Bone marrow (tissue), 2 donors: Measurements from ENCODE around the gene B3GALNT2.
A peak's percentile ranks its signal among the peaks of the same experiment; 100 is the strongest.

Source experiments
- DNase-seq, 2 donors: peaks; one replicate each; lab custom pipeline; 2025; lab: John Stamatoyannopoulos, UW

B3GALNT2 gene

GRCh38 chr1:235454021-235454420 is 50.2 kb downstream of the B3GALNT2 start:
- DNase-seq: no peak

GRCh38 chr1:235450886-235451483 is 53.3 kb downstream of the B3GALNT2 start:
- no peak for DNase-seq

DNA sequence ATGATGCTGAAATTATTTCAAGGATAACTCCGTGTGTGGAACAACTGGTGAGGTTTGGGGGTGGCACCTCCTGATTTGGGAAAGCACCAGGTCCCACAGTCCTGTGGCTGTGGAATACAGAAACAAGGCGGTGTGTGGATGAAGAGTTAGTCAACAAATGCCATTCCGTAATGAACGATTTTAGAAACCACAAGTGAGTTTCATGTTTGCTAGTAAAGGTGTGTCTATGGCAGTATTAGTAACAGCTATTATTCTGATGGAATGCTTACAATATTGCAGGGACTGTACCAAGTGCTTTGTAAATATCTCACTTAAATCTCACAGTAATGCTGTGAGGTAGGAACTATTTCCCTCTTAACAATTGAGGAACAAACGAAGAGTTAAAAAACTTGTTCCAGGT is 53.8 kb downstream of the B3GALNT2 start:
- no peak for DNase-seq

- DNase-seq: no peak
Observed at GRCh38 chr1:235448616-235449015, 55.6 kb downstream of the B3GALNT2 start.

- DNase-seq: peak in 1 of 2 donors; percentile 35
Observed at GRCh38 chr1:235442788-235443429, 61.3 kb downstream of the B3GALNT2 start.

- no peak for DNase-seq
Observed at GRCh38 chr1:235441159-235441685, 63.0 kb downstream of the B3GALNT2 start.

DNA sequence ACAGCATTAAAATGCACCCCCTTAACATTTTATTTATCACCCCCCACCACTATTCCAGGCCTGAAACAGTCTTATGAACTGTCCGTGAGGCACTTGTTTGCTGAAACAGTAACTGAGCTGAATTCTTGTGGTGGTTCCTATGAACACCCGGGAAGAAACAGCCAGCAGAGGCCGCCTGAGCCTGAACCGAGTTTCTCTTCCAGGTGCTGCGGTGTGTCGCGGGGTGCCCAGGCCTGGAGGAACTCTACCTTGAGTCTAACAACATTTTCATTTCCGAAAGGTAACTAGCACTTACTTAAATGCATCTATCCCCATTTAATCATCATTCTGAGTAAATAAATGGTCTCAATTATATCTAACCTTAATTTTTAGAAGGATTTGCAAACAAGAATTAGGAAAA is 70.3 kb downstream of the B3GALNT2 start:
- DNase-seq: no peak

GRCh38 chr1:235430991-235431390 is 73.3 kb downstream of the B3GALNT2 start:
- no peak for DNase-seq

DNA sequence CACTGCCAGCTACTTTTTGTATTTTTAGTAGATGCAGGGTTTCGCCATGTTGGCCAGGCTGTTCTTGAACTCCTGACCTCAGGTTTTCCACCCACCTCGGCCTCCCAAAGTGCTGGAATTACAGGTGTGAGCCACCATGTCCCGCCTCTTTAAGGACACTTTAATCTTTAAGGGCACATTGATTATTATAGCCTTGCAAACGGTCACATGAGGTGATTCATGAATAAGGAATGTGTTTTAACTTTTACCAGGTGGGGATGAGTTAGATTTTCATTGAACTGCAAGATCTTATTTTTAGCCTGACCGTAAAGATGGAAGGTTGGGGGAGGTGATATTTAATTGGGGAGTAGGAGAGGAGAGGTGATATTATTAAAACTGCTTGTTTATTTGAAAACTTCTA is 75.1 kb downstream of the B3GALNT2 start:
- DNase-seq: no peak

GRCh38 chr1:235427447-235427846 is 76.8 kb downstream of the B3GALNT2 start:
- DNase-seq: no peak

- no peak for DNase-seq
Observed at GRCh38 chr1:235426680-235427079, 77.6 kb downstream of the B3GALNT2 start.

DNA sequence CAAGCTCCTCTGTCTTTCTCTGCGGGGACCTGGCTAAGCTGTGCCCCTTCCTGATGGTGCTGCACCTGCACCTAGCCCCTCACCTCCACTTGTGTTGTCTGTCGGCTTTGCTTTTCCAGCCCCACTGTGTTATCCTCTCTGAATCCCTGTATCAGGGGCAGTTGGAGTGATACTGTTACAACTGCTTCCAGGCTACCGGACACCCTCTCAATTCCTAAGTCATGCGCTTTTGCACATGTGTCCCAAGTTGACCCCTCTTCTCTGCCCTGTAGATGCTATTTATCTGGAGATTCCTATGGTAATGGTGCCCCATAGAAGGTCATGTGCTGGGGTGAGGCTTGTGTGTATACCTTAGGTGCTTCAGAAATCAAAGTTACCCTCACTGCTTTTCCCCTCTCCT is 78.1 kb downstream of the B3GALNT2 start:
- DNase-seq: no peak

DNA sequence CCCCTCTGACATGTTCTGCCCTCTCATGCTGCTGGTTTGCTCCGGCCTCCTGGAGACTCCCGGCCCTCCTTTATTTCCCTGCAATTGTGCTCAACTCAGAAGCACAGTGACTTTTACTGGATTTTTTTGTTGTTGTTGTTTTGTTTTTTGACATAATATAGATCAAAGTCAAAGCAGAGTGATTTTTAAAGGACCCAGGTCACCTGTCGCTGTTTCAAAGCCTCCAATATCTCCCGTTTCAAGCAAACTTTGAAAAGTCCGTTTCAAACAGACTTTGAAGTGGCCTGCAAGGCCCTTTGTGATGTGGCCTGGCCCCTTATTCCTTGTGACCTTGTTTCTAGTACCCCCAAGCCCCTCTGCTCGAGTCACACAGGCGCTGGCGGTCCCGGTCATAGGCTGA is 78.9 kb downstream of the B3GALNT2 start:
- DNase-seq: no peak

DNA sequence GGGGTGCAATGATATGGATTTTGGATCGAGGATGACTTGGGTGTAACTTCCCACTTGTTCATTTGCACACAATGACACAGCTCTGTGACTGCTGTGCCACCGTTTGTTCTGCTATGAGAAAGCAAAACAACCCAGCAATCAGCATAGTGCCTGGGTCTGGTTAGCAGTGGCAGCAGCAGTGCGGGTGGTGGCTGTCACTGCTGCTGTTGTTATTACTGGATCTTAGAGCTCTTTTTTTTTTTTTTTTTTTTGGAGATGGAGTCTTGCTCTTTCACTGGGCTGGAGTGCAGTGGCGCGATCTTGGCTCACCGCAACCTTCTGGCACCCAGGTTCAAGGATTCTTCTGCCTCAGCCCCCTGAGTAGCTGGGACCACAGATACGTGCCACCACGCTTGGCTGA is 80.2 kb downstream of the B3GALNT2 start:
- DNase-seq: no peak

- DNase-seq: no peak
Observed at GRCh38 chr1:235423214-235423652, 81.0 kb downstream of the B3GALNT2 start.

DNA sequence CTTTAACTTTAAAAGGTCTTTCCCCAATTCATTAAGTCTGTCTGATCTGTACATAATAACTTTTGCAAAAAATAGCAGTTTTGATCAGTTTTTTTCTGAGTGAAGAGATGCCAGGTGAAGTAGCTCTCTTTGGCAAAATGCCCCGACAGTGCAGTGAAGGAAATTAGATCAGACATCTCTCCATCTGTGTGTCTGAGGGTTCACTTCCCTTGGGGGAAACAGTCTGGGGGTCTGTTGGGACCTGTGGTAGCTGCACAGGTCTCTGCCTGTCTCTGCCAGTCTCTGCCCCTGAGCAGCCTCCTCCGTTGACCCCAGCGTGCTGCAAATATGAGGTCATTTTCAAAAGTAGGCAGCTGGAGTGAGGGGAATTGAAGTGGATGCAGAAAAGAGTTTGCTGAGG is 82.5 kb downstream of the B3GALNT2 start:
- DNase-seq: peak in 1 of 2 donors; percentile 17

- DNase-seq: peak; percentile 1 to 53
Observed at GRCh38 chr1:235417086-235417697, 87.1 kb downstream of the B3GALNT2 start.

DNA sequence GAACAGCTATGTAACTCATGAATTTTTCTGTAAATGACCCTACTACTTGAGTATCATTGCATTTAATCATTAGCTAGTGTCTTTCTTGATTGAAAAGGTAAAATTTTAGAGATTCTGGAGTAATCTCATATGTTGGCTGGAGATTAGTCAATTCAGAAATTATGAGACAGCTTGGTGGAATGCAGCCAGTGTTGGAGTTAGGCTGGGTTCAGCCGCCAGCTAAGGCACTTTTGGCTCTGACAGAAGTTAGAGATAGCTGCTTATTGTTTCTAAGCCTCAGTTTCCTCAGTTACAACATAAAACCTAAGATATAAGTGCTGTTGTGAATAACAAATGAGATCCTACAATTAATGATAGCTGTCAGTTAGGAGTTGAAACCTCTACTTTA is 87.6 kb downstream of the B3GALNT2 start:
- DNase-seq: no peak

DNA sequence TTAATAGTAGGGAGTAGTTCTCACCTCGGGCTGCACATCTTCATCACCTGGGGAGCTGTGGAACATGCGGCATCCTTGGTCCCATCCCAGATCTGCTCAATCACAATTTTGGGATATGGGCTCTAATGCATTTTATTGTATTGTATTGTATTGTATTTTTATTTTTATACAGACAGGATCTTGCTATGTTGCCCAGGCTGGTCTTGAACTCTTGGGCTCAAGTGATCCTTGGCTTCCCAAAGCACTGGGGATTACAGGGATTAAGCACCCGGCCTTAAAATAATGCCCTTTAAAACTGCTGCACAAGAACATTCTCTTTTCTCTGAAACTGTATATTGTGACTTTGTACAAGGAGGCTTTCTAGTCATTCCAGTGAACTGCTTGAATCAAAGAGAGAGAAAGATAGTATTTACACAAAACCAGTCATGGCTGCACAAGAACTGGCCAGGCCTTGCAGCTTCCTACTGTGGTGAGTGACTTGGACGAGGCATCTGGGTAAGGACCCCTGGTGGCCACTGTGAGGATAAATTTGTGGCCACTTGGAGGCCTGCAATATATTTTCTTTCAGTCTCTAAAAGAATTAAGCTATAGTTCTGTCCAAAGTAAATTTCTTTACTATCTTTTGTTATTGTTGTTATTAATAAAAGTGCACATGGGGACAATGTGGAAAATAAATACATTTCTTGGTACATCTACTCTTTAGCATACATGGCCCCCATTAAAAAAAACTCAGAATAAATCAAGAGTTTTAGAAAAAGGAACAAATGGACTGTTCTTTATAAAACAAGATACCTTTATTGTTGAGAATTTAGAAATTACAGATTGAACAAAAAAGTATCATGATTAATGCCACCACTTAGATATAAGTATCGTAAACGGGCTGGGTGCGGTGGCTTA is 89.0 kb downstream of the B3GALNT2 start:
- peak in 1 of 2 donors; percentile 66 for DNase-seq

DNA sequence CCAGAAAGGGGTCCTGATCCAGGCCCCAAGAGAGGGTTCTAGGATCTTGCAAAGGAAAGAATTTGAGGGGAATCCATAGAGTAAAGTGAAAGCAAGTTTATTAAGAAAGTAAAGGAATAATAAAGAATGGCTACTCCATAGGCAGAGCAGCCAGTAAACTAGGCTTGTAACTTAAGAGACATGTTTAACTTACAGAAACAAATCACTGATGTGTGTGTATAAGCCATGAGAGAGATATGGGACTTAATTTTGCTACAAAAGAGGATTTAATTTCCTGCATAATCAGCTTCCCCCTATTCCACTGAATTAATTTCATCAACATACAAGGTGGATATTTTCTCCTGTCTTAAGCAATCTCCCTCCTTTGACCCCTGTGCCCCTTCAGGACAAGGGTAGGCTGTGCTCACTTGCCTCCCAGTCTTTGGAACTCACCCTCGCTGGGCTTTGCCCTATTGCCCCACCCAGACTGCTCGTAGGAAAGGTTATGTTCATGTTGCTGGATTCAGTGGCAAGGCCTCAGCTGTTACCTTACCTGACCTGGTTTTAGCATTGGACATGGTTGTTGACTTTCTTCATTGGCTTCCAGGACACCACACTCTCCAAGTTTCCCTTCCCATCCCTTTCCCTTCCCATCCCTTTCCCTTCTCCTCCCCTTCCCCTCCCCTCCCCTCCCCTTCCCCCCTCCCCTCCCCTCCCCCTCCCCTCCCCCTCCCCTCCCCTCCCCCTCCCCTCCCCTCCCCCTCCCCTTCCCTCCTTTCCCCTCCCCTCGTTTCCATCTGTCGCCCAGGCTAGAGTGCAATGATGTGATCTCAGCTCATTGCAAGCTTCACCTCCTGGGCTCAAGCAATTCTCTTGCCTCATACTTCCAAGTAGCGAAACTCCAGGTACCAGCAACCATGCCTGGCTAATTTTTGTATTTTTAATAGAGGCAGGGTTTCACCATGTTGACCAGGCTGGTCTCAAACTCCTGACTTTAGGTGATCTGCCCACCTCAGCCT is 92.5 kb downstream of the B3GALNT2 start:
- DNase-seq: no peak

DNA sequence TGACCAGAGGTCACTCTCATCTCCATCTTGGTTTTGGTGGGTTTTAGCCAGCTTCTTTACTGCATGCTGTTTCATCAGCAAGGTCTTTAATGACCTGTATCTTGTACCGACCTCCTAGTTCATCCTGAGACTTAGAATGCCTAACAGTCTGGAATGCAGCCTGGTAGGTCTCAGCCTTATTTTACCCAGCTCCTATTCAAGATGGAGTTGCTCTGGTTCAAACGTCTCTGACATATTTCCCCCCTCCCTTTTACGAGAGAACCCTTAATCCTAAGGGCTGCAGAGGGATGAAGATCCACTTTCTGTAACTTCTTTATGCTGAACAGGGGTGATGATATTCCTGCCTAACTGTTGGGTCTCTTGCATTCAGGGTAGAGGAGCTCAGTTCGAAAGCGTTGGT is 93.8 kb downstream of the B3GALNT2 start:
- DNase-seq: no peak
